Renal pelvis (tissue), 4 donors: Measurements from ENCODE around the gene GDAP2. TPM values are rescaled to one million over a fixed set of nuclear protein-coding genes. Genes with fewer than 3 reads are reported as not detected.

Source experiments
- DNase-seq: peaks from one replicate; pipeline ENCODE4 v3.0.0-alpha.2; 2013
- polyA plus RNA-seq, 3 donors: library from polyadenylated mRNA; unstranded; fragments of 120-200 nt; gene quantifications; one replicate each; pipeline ENCODE4 v1.2.1, GENCODE V29; 2013; ENCODE audit not compliant: insufficient read length in 3 of 3

Gene GDAP2
- polyA plus RNA-seq, 3 donors, result 13.7 to 17.2 (median 16.9) TPM

DNA sequence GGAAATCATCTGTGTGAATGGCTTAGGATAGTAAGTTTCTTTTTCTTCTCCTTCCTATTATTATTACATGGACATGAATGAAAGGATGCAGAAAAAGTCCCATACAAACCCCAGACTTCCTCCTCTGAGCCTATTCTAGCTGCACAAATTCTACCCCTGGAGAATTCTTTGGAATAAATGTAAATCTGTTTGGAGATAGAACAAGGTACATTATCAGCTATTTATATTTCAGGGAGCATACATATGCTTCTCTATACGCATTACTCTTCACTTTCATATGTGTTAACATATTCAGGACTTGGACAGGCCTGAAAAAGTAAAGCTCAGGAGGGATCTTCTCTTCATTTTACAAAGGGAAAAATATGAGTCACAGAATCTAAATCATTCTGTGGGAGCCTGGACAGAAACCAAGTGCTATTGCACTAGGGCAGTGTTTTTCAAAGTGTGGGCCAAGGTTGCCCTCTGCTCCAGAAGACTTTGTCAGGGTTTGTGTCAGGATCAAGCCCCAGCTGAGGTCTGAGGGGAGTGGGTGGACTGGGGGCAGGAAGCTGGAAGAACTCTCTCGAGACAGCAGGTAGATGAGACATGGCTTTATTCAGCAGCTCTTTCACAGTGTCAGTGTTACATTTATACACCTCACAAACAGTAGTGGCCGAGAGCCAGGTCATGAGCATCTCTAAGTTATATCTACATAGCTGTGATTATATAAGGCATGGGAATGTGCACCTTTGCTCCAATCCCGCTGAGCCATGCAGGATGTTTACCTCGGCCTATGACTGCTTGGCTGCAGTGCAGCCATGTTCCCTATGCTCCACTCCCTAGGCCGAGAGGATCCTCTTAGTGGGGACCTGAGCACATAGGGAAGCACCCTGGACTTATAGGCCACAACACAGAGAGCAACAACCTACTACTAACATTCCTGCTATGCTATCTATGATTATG, 114.3 kb downstream of the GDAP2 start:
- DNase-seq, result no peak

Other genes starting within 250 kb of the GDAP2 start
- gene WDR3, start 118 bp upstream of the GDAP2 start, polyA plus RNA-seq, result 10 to 100 TPM; 26.0 to 29.0 (median 28.0) TPM